Right lobe of liver (tissue), 4 donors: ENCODE measurements around the gene C16orf87.

ENCODE experiments used
- POLR2A ChIP-seq: fragments of 450-650 bp; IDR thresholded peaks from one replicate; pipeline ENCODE4 v1.6.1; 2017; ENCODE audit warnings: antibody characterized with exemption, mild to moderate bottlenecking
- TF ChIP-seq, protein P1 (sequence below), 4 donors: fragments of 200-600 bp in 3 of 4; fragments of 450-650 bp in 1 of 4; IDR thresholded peaks; one replicate each; pipeline versions ENCODE4 v1.5.1 to v1.8.0; 2016 to 2022; ENCODE audit warnings: antibody characterized with exemption in 4 of 4, mild to moderate bottlenecking in 2 of 4
- donor health status: DM: no; HTN: no; CAD: no.
- donor health status: DM: no; HTN: no; CAD: no.
- donor health status: DM: no; HTN: yes; CAD: no.

DNA sequence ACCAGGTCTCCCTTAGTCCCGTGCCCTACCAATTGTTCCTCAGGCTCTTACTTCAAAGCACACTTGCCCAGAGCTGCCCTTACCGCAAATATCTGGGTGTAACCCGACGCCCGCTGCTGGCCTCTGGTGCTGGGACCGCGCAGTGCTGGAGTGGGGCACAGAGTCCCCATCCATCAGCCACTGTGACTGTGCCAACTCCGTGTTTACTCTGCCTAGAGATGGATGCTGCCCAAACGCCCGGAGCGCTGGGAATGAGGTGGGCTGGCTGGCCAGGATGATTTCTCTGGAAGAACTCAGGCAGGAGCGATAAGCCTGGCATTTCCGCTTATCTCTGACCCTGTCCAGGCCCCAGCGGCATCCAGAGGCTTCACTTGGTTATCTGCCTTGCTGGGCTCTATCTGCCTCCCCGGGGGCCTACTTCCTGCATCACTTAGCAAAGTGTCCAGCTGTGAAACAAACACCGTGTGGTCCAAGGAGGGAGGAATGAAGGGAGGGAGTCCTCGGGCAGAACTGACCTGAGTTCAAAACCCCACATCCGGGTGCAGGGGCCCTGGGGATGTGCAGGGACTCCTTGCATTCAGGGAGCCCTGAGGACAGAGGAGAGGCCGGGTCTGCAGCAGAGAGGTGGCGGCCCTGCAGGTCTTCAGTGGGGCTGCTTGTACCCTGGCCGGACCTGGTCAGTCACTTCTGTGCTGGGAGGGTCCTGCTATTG, 73.5 kb downstream of the C16orf87 start:
- TF ChIP-seq POLR2A, result no peak
- TF ChIP-seq, protein P1, sequence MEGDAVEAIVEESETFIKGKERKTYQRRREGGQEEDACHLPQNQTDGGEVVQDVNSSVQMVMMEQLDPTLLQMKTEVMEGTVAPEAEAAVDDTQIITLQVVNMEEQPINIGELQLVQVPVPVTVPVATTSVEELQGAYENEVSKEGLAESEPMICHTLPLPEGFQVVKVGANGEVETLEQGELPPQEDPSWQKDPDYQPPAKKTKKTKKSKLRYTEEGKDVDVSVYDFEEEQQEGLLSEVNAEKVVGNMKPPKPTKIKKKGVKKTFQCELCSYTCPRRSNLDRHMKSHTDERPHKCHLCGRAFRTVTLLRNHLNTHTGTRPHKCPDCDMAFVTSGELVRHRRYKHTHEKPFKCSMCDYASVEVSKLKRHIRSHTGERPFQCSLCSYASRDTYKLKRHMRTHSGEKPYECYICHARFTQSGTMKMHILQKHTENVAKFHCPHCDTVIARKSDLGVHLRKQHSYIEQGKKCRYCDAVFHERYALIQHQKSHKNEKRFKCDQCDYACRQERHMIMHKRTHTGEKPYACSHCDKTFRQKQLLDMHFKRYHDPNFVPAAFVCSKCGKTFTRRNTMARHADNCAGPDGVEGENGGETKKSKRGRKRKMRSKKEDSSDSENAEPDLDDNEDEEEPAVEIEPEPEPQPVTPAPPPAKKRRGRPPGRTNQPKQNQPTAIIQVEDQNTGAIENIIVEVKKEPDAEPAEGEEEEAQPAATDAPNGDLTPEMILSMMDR (IDR thresholded peaks at IDR 0.05), result no peak
